Renal cortical epithelial cell (primary cell): ENCODE results near the gene CS. TPM values are rescaled to one million over a fixed set of nuclear protein-coding genes. Genes with fewer than 3 reads are reported as not detected.
"Not testable (repeated sequence)": the region's sequence is repeated elsewhere in the genome, so short reads cannot be mapped to it uniquely, and the experiment has no call there.

Experiments used
- DNase-seq: peaks from one replicate; pipeline ENCODE4 v3.0.0-alpha.2; 2011; ENCODE audit warnings: low read depth
- total RNA-seq: library from RNA; depleted of rRNA; stranded (reverse); fragments of >200 nt; gene quantifications from 2 replicates; pipeline ENCODE4 v1.2.3, GENCODE V29; 2014

Gene CS
- 141 and 259 TPM in 2 replicates for total RNA-seq

DNA sequence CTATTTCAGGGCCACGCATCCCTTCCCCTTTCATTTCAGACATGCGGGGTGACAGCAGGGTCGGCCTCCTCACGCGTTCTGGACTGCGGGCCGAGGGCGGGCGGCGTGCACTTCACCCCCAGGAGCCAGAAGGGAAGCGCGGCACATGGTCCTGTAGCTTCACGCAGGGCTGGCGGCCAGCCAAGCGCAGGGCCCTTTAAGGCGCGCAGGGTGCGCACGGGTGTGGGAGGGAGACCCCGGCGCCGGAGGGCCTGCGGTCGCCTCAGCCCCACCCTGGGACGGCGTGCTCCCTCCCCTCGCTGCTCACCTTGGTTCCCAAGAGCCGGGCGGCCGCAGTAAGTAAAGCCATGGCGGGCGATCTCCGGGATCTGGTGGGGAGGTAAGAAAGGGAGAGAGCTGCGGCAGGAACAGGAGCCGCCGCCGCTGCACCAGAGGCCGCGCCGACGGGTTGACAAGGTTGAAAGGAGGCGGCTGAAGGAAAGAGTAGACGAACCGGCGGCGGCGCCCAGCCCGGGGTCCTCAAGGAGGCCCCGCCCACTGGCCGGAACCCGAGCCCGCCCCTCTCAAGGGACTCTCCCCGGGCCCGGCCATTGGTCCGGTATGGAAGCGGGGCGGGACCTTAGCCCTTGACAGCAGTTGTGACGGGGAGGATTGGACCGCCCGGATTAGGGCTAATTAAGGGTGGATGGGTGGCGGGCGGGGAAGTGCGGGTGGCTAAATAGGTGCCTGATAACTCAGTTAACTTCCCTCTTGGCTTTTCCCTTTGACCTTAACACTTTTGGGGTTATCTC is at the start of gene CS:
Gene CS, minus strand, starts transcription at position 478 of the 791 bp plus-strand sequence. Its CDS starts 129 bp downstream, at position 349.
- DNase-seq: peak; percentile 91

GRCh38 chr12:56348776-56349175 is 48.6 kb upstream of the CS start:
- no peak for DNase-seq

GRCh38 chr12:56347255-56347654 is 47.1 kb upstream of the CS start:
- DNase-seq: not testable (repeated sequence)

- no peak for DNase-seq
Observed at GRCh38 chr12:56346675-56347074, 46.5 kb upstream of the CS start.

- not testable (repeated sequence) for DNase-seq
Observed at GRCh38 chr12:56342290-56342689, 42.2 kb upstream of the CS start.

GRCh38 chr12:56341616-56342015 is 41.5 kb upstream of the CS start:
- DNase-seq: no peak

DNA sequence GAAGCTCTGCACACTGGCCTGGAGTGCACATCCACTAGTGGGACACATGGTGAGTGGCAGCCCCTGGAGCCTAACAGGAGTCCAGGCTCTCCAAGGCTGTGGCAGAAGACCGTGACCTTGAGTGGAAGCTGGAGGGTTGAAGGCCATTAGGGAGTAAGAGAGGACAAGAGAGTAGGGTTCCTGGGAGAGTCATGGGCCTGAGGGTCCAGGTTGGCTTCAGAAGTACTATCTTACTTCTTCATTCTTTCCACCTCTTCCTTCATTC is 39.0 kb upstream of the CS start:
- DNase-seq: no peak

- DNase-seq: peak; percentile 80
Observed at GRCh38 chr12:56338308-56339157, 38.4 kb upstream of the CS start, which contains the start of gene IL23A. Gene IL23A, plus strand, starts transcription at chr12:56338884. Its CDS starts 161 bp downstream, at chr12:56339045.

GRCh38 chr12:56337753-56338251 is 37.7 kb upstream of the CS start:
- no peak for DNase-seq

GRCh38 chr12:56336361-56337167 is 36.4 kb upstream of the CS start:
- DNase-seq: no peak

GRCh38 chr12:56335527-56335926 is 35.4 kb upstream of the CS start:
- DNase-seq: not testable (repeated sequence)

- DNase-seq: peak; percentile 6
Observed at GRCh38 chr12:56334490-56334793, 34.3 kb upstream of the CS start.

GRCh38 chr12:56333679-56334489 is 33.8 kb upstream of the CS start, which contains the start of gene PAN2:
Gene PAN2, minus strand, starts transcription at chr12:56334000. Its CDS starts 906 bp downstream, at chr12:56333094.
- DNase-seq: peak; percentile 95

DNA sequence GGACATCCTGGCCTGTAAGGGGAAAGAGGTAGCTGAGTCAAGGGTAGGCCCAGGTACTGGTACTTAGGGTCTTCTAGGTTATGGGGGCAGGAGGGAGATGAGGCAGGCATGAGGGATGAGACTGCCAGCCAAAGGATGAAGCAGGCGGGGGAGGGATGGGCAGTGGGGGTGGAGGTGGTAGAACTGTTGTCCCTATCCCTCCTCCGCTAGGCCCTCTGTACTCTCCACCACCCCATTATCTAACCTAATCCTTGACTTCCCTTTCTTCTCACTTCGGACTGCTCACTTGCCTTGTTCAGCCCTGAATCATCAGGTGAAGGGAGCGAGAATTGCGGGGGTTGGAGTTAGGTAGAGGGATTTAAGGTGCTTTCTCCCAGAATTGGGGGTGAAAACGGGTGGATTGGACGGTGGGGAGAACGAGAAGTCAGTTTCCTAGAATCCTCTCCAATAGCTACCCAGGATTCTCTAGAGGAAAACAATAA is 33.1 kb upstream of the CS start:
- DNase-seq: peak; percentile 60

GRCh38 chr12:56332512-56333196 is 32.5 kb upstream of the CS start:
- DNase-seq: no peak

GRCh38 chr12:56330936-56331490 is 30.9 kb upstream of the CS start:
- peak; percentile 31 for DNase-seq

- DNase-seq: no peak
Observed at GRCh38 chr12:56326533-56326932, 26.4 kb upstream of the CS start.

DNA sequence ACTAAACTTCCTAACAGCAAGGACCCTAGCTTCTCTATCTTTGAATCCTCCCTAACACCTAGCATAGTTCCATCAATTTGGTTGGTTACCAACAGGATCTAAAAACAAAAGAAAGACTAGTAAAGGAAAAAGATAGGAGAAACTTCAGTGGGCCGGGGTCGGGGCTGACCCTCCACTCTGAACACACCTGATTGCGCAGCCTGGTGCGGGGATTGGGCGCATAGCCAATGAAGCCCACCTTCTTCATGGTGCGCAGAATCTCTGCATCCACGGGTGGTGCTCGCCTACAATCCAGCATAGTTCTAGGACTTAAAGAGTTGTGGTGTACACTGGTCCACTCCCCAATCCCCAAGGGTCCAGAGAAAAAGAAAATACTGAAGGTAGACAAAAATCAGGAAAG is 26.0 kb upstream of the CS start:
- DNase-seq: no peak

DNA sequence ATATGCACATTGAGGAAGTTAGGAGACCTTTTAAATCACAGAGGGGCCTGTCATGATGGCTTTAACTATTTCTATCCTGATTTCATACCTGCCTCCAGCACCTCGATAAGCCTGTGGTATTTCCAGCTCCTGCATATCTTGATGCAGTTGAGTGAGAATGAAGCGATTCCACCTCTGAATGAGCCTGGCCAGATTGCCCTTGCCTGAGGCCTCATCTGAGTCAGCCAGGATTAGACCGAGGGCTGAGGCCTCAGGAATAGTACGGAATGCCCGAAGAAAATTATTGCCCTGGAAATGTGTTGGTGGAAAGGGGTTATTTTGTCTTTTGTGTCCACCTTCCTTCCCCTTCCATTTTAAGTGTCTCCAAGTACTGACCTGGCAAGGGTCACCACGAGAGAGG is 24.1 kb upstream of the CS start:
- DNase-seq: no peak

GRCh38 chr12:56321610-56322009 is 21.5 kb upstream of the CS start:
- DNase-seq: not testable (repeated sequence)
